ENCODE data around the gene CRACR2A.

Gene CRACR2A

DNA sequence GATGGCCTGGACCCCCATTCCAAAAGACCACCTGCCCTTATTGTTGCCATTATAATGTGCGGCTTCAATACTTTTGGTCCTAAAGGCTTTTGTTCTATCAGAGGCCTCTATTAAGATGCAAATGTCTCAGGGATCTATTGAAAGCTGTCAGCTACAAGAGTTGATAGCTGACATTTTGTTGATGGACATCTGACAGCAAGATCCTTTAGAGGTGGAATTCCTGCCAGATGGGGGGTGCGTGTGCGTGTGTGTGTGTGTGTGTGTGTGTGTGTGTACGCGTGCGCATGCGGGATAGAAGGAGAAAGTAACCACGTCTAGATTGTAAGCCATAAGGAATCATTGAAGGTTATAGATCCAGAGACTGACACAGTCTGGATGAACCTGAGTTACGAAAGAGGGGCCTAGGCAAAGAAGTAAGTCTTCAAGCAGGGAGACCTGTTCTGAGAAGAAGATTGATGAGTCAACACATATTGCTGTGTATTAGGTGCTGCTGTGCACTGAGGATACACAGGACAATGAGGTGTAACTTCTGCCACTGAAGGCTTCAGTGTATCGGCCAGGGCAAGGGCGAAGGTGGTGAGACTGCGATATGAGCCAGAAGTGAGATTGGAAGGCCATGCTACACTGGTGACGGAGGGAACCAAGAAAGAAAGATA lies 172.7 kb downstream of the CRACR2A start:
- DNase-seq (ENCODE audit: low spot score): no peak
- TF ChIP-seq, protein P1, sequence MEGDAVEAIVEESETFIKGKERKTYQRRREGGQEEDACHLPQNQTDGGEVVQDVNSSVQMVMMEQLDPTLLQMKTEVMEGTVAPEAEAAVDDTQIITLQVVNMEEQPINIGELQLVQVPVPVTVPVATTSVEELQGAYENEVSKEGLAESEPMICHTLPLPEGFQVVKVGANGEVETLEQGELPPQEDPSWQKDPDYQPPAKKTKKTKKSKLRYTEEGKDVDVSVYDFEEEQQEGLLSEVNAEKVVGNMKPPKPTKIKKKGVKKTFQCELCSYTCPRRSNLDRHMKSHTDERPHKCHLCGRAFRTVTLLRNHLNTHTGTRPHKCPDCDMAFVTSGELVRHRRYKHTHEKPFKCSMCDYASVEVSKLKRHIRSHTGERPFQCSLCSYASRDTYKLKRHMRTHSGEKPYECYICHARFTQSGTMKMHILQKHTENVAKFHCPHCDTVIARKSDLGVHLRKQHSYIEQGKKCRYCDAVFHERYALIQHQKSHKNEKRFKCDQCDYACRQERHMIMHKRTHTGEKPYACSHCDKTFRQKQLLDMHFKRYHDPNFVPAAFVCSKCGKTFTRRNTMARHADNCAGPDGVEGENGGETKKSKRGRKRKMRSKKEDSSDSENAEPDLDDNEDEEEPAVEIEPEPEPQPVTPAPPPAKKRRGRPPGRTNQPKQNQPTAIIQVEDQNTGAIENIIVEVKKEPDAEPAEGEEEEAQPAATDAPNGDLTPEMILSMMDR (IDR thresholded peaks at IDR 0.05; ENCODE audit: extremely low read depth, missing control alignments): no peak

DNA sequence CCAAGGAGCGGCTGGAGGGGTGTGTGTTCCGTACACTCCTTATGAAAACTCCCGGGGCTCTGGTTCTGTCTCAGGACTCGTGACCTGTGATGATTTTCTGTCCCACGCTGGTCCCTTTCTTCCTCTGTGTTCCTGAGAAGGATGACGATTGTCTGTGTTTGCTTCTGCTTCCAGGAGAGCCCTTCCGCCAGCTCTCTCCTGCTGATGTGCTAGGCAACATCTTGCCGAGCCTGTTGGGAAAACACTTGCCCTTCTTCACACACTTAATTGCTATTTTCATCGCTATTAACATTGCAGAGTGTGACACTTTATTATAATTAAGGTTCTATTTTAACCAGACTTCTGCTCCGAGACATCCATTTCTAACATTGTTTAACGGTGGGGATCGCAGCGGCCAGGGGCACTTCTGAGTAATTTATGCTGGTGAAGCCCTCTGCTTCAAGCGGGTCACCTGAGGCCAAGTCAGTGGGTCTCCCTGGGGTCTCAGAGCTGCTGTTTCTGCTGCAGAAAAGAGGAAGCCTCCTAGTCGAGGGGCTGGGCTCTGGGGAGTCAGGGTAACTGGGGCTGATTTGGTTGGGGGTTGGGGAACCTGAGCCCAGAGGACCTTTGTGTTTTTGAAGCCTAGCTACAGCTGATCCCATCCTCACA lies 173.3 kb downstream of the CRACR2A start:
- no peak for DNase-seq (ENCODE audit: low spot score)
- TF ChIP-seq, protein P1 (IDR thresholded peaks at IDR 0.05; ENCODE audit: extremely low read depth, missing control alignments): no peak

DNA sequence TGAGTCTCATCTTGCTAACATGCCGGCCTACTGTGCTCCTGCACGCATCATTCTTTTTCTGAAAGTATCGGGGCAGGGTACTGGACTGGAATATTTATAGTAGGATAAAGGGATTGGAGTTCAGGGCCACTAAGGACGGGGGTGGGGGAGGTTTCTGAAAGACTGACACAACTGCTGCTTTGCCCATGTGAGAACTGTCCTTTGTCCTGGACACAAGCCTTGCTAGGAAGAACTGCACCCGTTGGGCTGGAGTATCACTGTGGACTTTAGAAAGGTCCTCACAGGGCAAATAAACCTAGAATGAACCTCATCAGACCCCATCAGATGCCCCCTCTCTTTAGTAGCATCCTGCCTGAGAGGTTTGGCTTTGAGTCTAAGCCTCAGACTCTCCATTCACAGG lies 174.4 kb downstream of the CRACR2A start:
- TF ChIP-seq, protein P1 (IDR thresholded peaks at IDR 0.05; ENCODE audit: extremely low read depth, missing control alignments): no peak
- DNase-seq (ENCODE audit: low spot score): no peak

DNA sequence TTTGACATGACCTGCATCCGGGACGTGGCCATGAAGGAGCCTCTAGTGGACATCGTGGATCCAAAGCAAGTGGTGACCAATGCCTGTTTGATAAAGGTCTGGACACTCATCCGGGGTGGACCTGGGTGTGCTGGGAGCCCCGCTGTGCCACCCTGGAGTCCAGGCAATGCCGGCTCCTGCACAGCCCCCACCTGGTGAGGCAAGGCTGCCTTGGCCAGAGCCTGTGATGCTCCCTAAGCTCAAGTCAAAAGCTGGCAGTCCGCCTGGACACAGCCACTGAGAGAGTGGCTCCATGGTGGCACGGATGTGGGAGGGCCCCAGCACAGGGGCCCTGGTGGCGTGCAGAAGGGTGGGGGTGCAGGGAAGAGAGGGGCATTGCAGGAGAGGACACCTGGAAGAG lies 176.0 kb downstream of the CRACR2A start:
- TF ChIP-seq, protein P1 (IDR thresholded peaks at IDR 0.05; ENCODE audit: extremely low read depth, missing control alignments): no peak
- DNase-seq (ENCODE audit: low spot score): no peak

DNA sequence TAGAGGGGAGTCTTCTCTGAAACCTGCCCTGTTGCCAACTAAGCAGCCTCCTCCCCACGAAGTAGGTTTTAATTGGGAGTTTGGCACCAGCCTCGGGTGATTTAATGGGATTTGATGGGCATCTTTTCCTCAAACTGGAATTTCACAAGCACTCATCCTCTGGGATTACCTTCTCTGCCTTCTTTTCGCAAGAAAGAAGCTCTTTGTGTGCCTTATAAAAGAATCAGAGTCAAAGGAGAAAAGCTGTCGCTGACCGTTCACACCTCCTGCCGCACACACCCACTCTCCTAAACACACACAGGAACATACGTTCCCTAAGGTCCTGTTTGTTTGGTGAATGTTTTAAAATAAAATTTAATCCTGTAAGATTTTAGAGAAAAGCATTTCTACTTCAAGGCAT lies 177.9 kb downstream of the CRACR2A start:
- TF ChIP-seq, protein P1 (IDR thresholded peaks at IDR 0.05; ENCODE audit: extremely low read depth, missing control alignments): no peak
- no peak for DNase-seq (ENCODE audit: low spot score)

DNA sequence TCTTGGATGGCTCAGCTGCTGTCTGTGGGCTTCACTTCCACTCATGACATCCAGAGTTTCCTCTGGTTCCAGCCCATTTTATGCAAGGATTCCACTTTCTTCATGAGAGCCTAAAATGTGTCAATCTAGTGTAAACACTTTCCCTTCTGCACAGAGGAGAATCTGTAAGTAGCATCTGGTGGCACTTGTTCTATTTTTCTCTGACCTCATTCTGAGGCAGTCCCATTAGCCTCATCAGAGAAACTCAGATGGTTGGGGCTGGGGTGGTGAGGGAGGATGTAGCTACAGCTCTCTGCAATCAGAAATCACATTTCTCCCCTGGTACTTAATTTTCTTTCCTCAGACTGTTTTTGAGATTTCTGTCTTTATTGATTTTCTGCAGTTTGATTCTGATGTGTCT lies 180.3 kb downstream of the CRACR2A start:
- no peak for DNase-seq (ENCODE audit: low spot score)
- TF ChIP-seq, protein P1 (IDR thresholded peaks at IDR 0.05; ENCODE audit: extremely low read depth, missing control alignments): no peak

DNA sequence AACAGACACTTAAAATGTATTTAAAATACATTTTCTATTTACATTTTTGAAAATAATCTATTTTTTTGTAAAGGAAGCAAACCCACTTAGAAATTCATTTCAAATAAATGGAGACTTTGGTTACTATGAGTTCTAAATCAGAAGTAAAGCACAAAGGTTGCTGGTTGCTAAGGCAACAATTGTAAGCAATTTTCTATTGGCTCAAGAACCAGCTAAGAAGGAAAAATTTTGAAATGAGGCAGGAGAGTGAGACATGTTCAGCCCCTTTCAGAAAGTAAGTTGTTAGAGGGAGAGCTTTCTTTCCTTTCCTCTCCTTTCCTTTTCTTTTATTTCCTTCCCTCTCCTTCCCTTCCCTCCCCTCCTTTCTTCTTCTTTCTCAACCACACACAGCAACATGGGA lies 181.2 kb downstream of the CRACR2A start:
- TF ChIP-seq, protein P1 (IDR thresholded peaks at IDR 0.05; ENCODE audit: extremely low read depth, missing control alignments): no peak
- no peak for DNase-seq (ENCODE audit: low spot score)

Measured in GM20000 (cell line).